HAP-1 (cell line): Measurements from ENCODE around the gene ADORA1.

Experiments used
- DNase-seq, 2 experiments: peaks; one replicate each; pipeline ENCODE4 v3.0.0-alpha.2; 2016 to 2020; ENCODE audit warnings: low spot score in 2 of 2
- H3K27me3 ChIP-seq: fragments of 250-450 bp; sonication (Bioruptor Pico); 2 replicates; pipeline ENCODE4 v1.5.1; 2020; ENCODE audit warnings: low read depth, mild to moderate bottlenecking, moderate library complexity
- H3K36me3 ChIP-seq: fragments of 250-450 bp; sonication (Bioruptor Pico); replicated peaks from 2 replicates; pipeline ENCODE4 v1.5.1; 2020; ENCODE audit warnings: mild to moderate bottlenecking
- H3K4me1 ChIP-seq: fragments of 250-450 bp; sonication (Bioruptor Pico); 2 replicates; pipeline ENCODE4 v1.5.1; 2020; ENCODE audit warnings: mild to moderate bottlenecking
- H3K4me3 ChIP-seq: fragments of 250-450 bp; sonication (Bioruptor Pico); 2 replicates; pipeline ENCODE4 v1.5.1; 2020; ENCODE audit warnings: mild to moderate bottlenecking, moderate library complexity
- H3K9me3 ChIP-seq: fragments of 250-450 bp; sonication (Bioruptor Pico); 2 replicates; pipeline ENCODE4 v1.5.1; 2020; ENCODE audit warnings: mild to moderate bottlenecking, moderate library complexity
- in situ Hi-C: fragments of 300-500 bp; cut with MboI; formaldehyde crosslinking; loops from 3 replicates; pipeline ENCODE4 v1.14.3; 2020; ENCODE audit warnings: low sequenced_read_pairs, inconsistent platforms, mixed read lengths

Gene ADORA1

GRCh38 chr1:203146042-203146369 lies 18.5 kb downstream of the ADORA1 start:
- no peak overlapping the region for H3K4me3 ChIP-seq
- peaks cover 17% of the 10 kb centered on the region for H3K4me1 ChIP-seq
- no peak for DNase-seq
- no peaks in the 10 kb centered on the region for H3K36me3 ChIP-seq
- in situ Hi-C loops = no loop called here
- H3K9me3 ChIP-seq = no peaks in the 10 kb centered on the region
- no peaks in the 10 kb centered on the region for H3K27me3 ChIP-seq

- Histone ChIP-seq H3K27me3 (no peaks in the 10 kb centered on the region), H3K9me3 (no peaks in the 10 kb centered on the region), H3K4me3 (no peak overlapping the region), H3K4me1 (peaks cover 17% of the 10 kb centered on the region), H3K36me3 (no peaks in the 10 kb centered on the region)
- DNase-seq = no peak
- in situ Hi-C loops = no loop called here
These were observed 19.0 kb downstream of the ADORA1 start for GRCh38 chr1:203146537-203146936.

GRCh38 chr1:203147376-203147775 lies 19.9 kb downstream of the ADORA1 start:
- peak; percentile 60 to 79 for DNase-seq
- Histone ChIP-seq H3K36me3 (no peaks in the 10 kb centered on the region), H3K4me1 (peaks cover 17% of the 10 kb centered on the region), H3K4me3 (no peak overlapping the region), H3K9me3 (no peaks in the 10 kb centered on the region), H3K27me3 (no peaks in the 10 kb centered on the region)
- in situ Hi-C loops = no loop called here

GRCh38 chr1:203148127-203148526 lies 20.6 kb downstream of the ADORA1 start:
- in situ Hi-C loops = no loop called here
- peak in 1 of 2 experiments; percentile 41 for DNase-seq

GRCh38 chr1:203148579-203148978 lies 21.1 kb downstream of the ADORA1 start:
- Histone ChIP-seq H3K4me3 (no peak overlapping the region), H3K27me3 (no peaks in the 10 kb centered on the region), H3K36me3 (no peaks in the 10 kb centered on the region), H3K9me3 (no peaks in the 10 kb centered on the region), H3K4me1 (peaks cover 17% of the 10 kb centered on the region)
- in situ Hi-C loops = no loop called here
- no peak for DNase-seq

More at GRCh38 chr1:203148127-203148526, 20.6 kb downstream of the ADORA1 start:
- H3K4me1 ChIP-seq = peaks cover 17% of the 10 kb centered on the region
- no peaks in the 10 kb centered on the region for H3K27me3 ChIP-seq
- H3K4me3 ChIP-seq = no peak overlapping the region
- no peaks in the 10 kb centered on the region for H3K36me3 ChIP-seq
- H3K9me3 ChIP-seq = no peaks in the 10 kb centered on the region

GRCh38 chr1:203149188-203149840 lies 21.8 kb downstream of the ADORA1 start:
- in situ Hi-C loops = no loop called here
- Histone ChIP-seq H3K9me3 (no peaks in the 10 kb centered on the region), H3K4me1 (peaks cover 17% of the 10 kb centered on the region), H3K36me3 (no peaks in the 10 kb centered on the region), H3K4me3 (no peak overlapping the region), H3K27me3 (no peaks in the 10 kb centered on the region)
- DNase-seq = no peak

- in situ Hi-C loops = no loop called here
- Histone ChIP-seq H3K4me1 (peaks cover 17% of the 10 kb centered on the region), H3K36me3 (no peaks in the 10 kb centered on the region), H3K4me3 (no peak overlapping the region), H3K9me3 (no peaks in the 10 kb centered on the region), H3K27me3 (no peaks in the 10 kb centered on the region)
- no peak for DNase-seq
These were observed 23.2 kb downstream of the ADORA1 start for GRCh38 chr1:203150511-203151297.

- no peak for DNase-seq
- Histone ChIP-seq H3K4me3 (no peak overlapping the region), H3K36me3 (no peaks in the 10 kb centered on the region), H3K27me3 (no peaks in the 10 kb centered on the region), H3K9me3 (no peaks in the 10 kb centered on the region), H3K4me1 (peaks cover 17% of the 10 kb centered on the region)
- in situ Hi-C loops = no loop called here
These were observed 24.0 kb downstream of the ADORA1 start for GRCh38 chr1:203151362-203152157.

GRCh38 chr1:203152158-203153034 lies 24.9 kb downstream of the ADORA1 start:
- in situ Hi-C loops = no loop called here
- H3K27me3 ChIP-seq = no peaks in the 10 kb centered on the region
- DNase-seq = no peak
- H3K4me3 ChIP-seq = no peak overlapping the region
- H3K4me1 ChIP-seq = peaks cover 9% of the 10 kb centered on the region
- no peaks in the 10 kb centered on the region for H3K9me3 ChIP-seq
- H3K36me3 ChIP-seq = no peaks in the 10 kb centered on the region

- Histone ChIP-seq H3K27me3 (no peaks in the 10 kb centered on the region), H3K36me3 (no peaks in the 10 kb centered on the region), H3K4me1 (peaks cover under 1% of the 10 kb centered on the region), H3K4me3 (no peak overlapping the region), H3K9me3 (no peaks in the 10 kb centered on the region)
- no peak for DNase-seq
- in situ Hi-C loops = no loop called here
These were observed 25.8 kb downstream of the ADORA1 start for GRCh38 chr1:203153051-203153988.

- H3K27me3 ChIP-seq = no peaks in the 10 kb centered on the region
- H3K36me3 ChIP-seq = no peaks in the 10 kb centered on the region
- no peaks in the 10 kb centered on the region for H3K4me1 ChIP-seq
- in situ Hi-C loops = no loop called here
- H3K9me3 ChIP-seq = no peaks in the 10 kb centered on the region
- DNase-seq = no peak
- H3K4me3 ChIP-seq = no peak overlapping the region
These were observed 26.7 kb downstream of the ADORA1 start for GRCh38 chr1:203153989-203154821.

- in situ Hi-C loops = no loop called here
- H3K4me1 ChIP-seq = no peaks in the 10 kb centered on the region
- no peak for DNase-seq
- no peak overlapping the region for H3K4me3 ChIP-seq
- H3K36me3 ChIP-seq = no peaks in the 10 kb centered on the region
- H3K9me3 ChIP-seq = no peaks in the 10 kb centered on the region
- H3K27me3 ChIP-seq = no peaks in the 10 kb centered on the region
These were observed 28.8 kb downstream of the ADORA1 start for GRCh38 chr1:203156280-203156679.
